Erythroblast (primary cell): ENCODE data around the gene VCP.

ENCODE experiments used
- GATA1 ChIP-seq: IDR thresholded peaks from 2 replicates; pipeline ENCODE4 v1.6.1; 2011; ENCODE audit warnings: low read depth, mild to moderate bottlenecking, control low read depth, low read length, moderate library complexity
- POLR2A ChIP-seq: IDR thresholded peaks from 2 replicates; pipeline ENCODE4 v1.6.1; 2011; ENCODE audit warnings: mild to moderate bottlenecking, low read length

GRCh38 chr9:35085078-35085477 is 12.7 kb upstream of the VCP start:
- no peak for TF ChIP-seq POLR2A
- no peak for TF ChIP-seq GATA1
